AG08395 (cell line): Measurements from ENCODE around the gene CTRB1.

ENCODE experiments used
- DNase-seq: peaks from one replicate; pipeline ENCODE4 v3.0.0; 2012; ENCODE audit warnings: mixed read lengths, low spot score

CTRB1 gene

GRCh38 chr16:75225678-75226515, 7.1 kb downstream of the CTRB1 start:
- no peak for DNase-seq

- no peak for DNase-seq
These were observed 8.0 kb downstream of the CTRB1 start for GRCh38 chr16:75226550-75227360.

- no peak for DNase-seq
These were observed 8.8 kb downstream of the CTRB1 start for GRCh38 chr16:75227361-75228142.

- no peak for DNase-seq
These were observed 9.6 kb downstream of the CTRB1 start for GRCh38 chr16:75228143-75228976.

- DNase-seq: no peak
These were observed 10.6 kb downstream of the CTRB1 start for GRCh38 chr16:75229172-75230031.

- no peak for DNase-seq
These were observed 11.8 kb downstream of the CTRB1 start for GRCh38 chr16:75230471-75231110.

GRCh38 chr16:75231570-75231969, 12.8 kb downstream of the CTRB1 start:
- no peak for DNase-seq

- DNase-seq: no peak
These were observed 14.8 kb downstream of the CTRB1 start for GRCh38 chr16:75233611-75233938.

GRCh38 chr16:75234856-75235696, 16.3 kb downstream of the CTRB1 start:
- no peak for DNase-seq

GRCh38 chr16:75235721-75236193, 17.0 kb downstream of the CTRB1 start:
- DNase-seq: no peak

- no peak for DNase-seq
These were observed 17.4 kb downstream of the CTRB1 start for GRCh38 chr16:75236232-75236631.

- no peak for DNase-seq
These were observed 18.1 kb downstream of the CTRB1 start for GRCh38 chr16:75236736-75237397.

- DNase-seq: no peak
These were observed 18.8 kb downstream of the CTRB1 start for GRCh38 chr16:75237398-75238131.

- DNase-seq: peak; percentile 92
These were observed 19.5 kb downstream of the CTRB1 start for GRCh38 chr16:75238132-75238852.

- peak; percentile 66 for DNase-seq
These were observed 20.2 kb downstream of the CTRB1 start for GRCh38 chr16:75238853-75239541.

GRCh38 chr16:75239542-75240122, 20.8 kb downstream of the CTRB1 start:
- DNase-seq: no peak
